Caco-2 (cell line): ENCODE measurements around the gene MLYCD. TPM values are rescaled to one million over a fixed set of nuclear protein-coding genes. Genes with fewer than 3 reads are reported as not detected.

Source experiments
- BruUV-seq: library from RNA; stranded (reverse); fragments of 400-500 nt; replicated peaks from 2 replicates; lab custom pipeline; 2021; lab: Mats Ljungman, UMichigan
- CTCF ChIA-PET: fragments of 300-600 bp; sonication (Branson Sonifier 250); formaldehyde crosslinking; loops from one replicate; lab custom pipeline; 2022; ENCODE audit warnings: antibody characterized with exemption; lab: Charles Lee
- POLR2A ChIA-PET: fragments of 300-600 bp; sonication (Branson Sonifier 250); formaldehyde crosslinking; loops from one replicate; lab custom pipeline; 2022; ENCODE audit warnings: antibody characterized with exemption; lab: Charles Lee
- DNase-seq, 2 experiments: peaks; one replicate each; pipeline versions ENCODE4 v3.0.0 to v3.0.0-alpha.2; 2020 to 2022
- H3K27me3 ChIP-seq: replicated peaks from 2 replicates; pipeline ENCODE4 v1.6.0; 2011; ENCODE audit warnings: low read length; ENCODE audit not compliant: control insufficient read depth, insufficient read depth
- H3K36me3 ChIP-seq: 2 replicates; pipeline ENCODE4 v1.5.1; 2011; ENCODE audit warnings: low read length; ENCODE audit not compliant: control insufficient read depth, insufficient read depth
- H3K4me1 ChIP-seq: fragments of 250-450 bp; sonication (Bioruptor Pico); 2 replicates; pipeline ENCODE4 v1.5.1; 2020; ENCODE audit warnings: mild to moderate bottlenecking
- H3K4me3 ChIP-seq: 2 replicates; pipeline ENCODE4 v1.5.1; 2011; ENCODE audit warnings: low read depth, mild to moderate bottlenecking, control low read depth, low read length
- H3K9me3 ChIP-seq: fragments of 250-450 bp; sonication (Bioruptor Pico); 2 replicates; pipeline ENCODE4 v1.5.1; 2020; ENCODE audit warnings: mild to moderate bottlenecking, moderate library complexity
- H3K27ac Mint-ChIP-seq: one replicate; pipeline ENCODE4 v1.8.0; 2022; ENCODE audit warnings: mixed read lengths; ENCODE audit not compliant: unreplicated experiment
- H3K27me3 Mint-ChIP-seq: one replicate; pipeline ENCODE4 v1.8.0; 2022; ENCODE audit warnings: mixed read lengths; ENCODE audit not compliant: insufficient read depth, unreplicated experiment
- H3K36me3 Mint-ChIP-seq: one replicate; pipeline ENCODE4 v1.8.0; 2022; ENCODE audit warnings: mild to moderate bottlenecking, mixed read lengths; ENCODE audit not compliant: insufficient read depth, unreplicated experiment
- H3K4me1 Mint-ChIP-seq: one replicate; pipeline ENCODE4 v1.8.0; 2022; ENCODE audit warnings: low read depth, mixed read lengths; ENCODE audit not compliant: unreplicated experiment
- H3K4me3 Mint-ChIP-seq: one replicate; pipeline ENCODE4 v1.8.0; 2022; ENCODE audit warnings: mild to moderate bottlenecking, moderate library complexity, mixed read lengths; ENCODE audit not compliant: unreplicated experiment
- H3K9me3 Mint-ChIP-seq: one replicate; pipeline ENCODE4 v1.8.0; 2022; ENCODE audit warnings: mixed read lengths; ENCODE audit not compliant: unreplicated experiment
- CTCF ChIP-seq, 2 experiments: fragments of 200-600 bp in 1 of 2; IDR thresholded peaks; 1 replicate in 1 of 2; 2 replicates in 1 of 2; pipeline versions ENCODE4 v1.5.1 to v1.8.0; 2011 to 2022; ENCODE audit warnings: antibody characterized with exemption in 1 of 2, control low read depth in 1 of 2, inconsistent platforms in 1 of 2, low read depth in 1 of 2, low read length in 1 of 2, mild to moderate bottlenecking in 1 of 2, moderate library complexity in 1 of 2; ENCODE audit not compliant: insufficient read depth in 1 of 2, severe bottlenecking in 1 of 2, unreplicated experiment in 1 of 2
- intact Hi-C: fragments of 100-400 bp; cut with micrococcal nuclease; formaldehyde crosslinking; loops from one replicate; pipeline ENCODE4 v1.10.0; 2022; ENCODE audit not compliant: unreplicated experiment
- total RNA-seq: library from RNA; stranded (reverse); gene quantifications from 2 replicates; pipeline ENCODE4 v1.2.3, GENCODE V29; 2022

MLYCD gene
- total RNA-seq, 1 experiment from 2014 or later, result 8.7 TPM

- Mint-ChIP-seq H3K36me3 (peaks cover 7% of the 10 kb centered on the region), H3K27ac (peak overlapping the region; percentile 49), H3K27me3 (no peaks in the 10 kb centered on the region), H3K4me1 (peaks cover 26% of the 10 kb centered on the region), H3K4me3 (no peak overlapping the region), H3K9me3 (no peaks in the 10 kb centered on the region)
- ChIA-PET POLR2A (no interaction called here), CTCF (interaction anchor here (0.9 to 2.6 kb wide), 3 partner anchors 14 to 32 kb away, joined by 3 to 44 read pairs (median 16); partner anchors contain the start of gene OSGIN1)
- no peak for TF ChIP-seq CTCF (IDR thresholded peaks at IDR 0.05; ENCODE audit: insufficient read depth in 1 of 2, low read depth in 1 of 2, low read length in 1 of 2, severe bottlenecking in 1 of 2, unreplicated experiment in 1 of 2)
- Histone ChIP-seq H3K27me3 (no peaks in the 10 kb centered on the region), H3K4me1 (peaks cover 34% of the 10 kb centered on the region), H3K4me3 (no peak overlapping the region), H3K9me3 (no peaks in the 10 kb centered on the region), H3K36me3 (no peaks in the 10 kb centered on the region)
- intact Hi-C loops, result no loop called here
- DNase-seq, result no peak
- BruUV-seq, result no TSS peak
These were observed 26.4 kb downstream of the MLYCD start for GRCh38 chr16:83925095-83925905.

GRCh38 chr16:83925957-83926725 lies 27.2 kb downstream of the MLYCD start:
- CTCF ChIA-PET, result interaction anchor here (0.9 to 2.6 kb wide), 6 partner anchors 15 to 140 kb away, joined by 3 to 44 read pairs (median 5); partner anchors contain the start of gene OSGIN1
- POLR2A ChIA-PET, result interaction anchor here (0.5 to 4.2 kb wide), 4 partner anchors 25 to 240 kb away, joined by 3 to 31 read pairs (median 4); partner anchors contain the start of gene OSGIN1
- H3K9me3 ChIP-seq, result no peaks in the 10 kb centered on the region

More at GRCh38 chr16:83925957-83926725, 27.2 kb downstream of the MLYCD start:
- peak overlapping the region; percentile 79 for H3K4me3 Mint-ChIP-seq
- TF ChIP-seq CTCF (IDR thresholded peaks at IDR 0.05; ENCODE audit: insufficient read depth in 1 of 2, low read depth in 1 of 2, low read length in 1 of 2, severe bottlenecking in 1 of 2, unreplicated experiment in 1 of 2), result no peak
- peaks cover 26% of the 10 kb centered on the region for H3K4me1 Mint-ChIP-seq
- no peak overlapping the region for H3K4me3 ChIP-seq
- no peaks in the 10 kb centered on the region for H3K27me3 ChIP-seq
- H3K27me3 Mint-ChIP-seq, result no peaks in the 10 kb centered on the region
- intact Hi-C loops, result loop anchor here (1.0 kb wide), 5 partner anchors 17 to 139 kb away; partner anchors contain the start of genes MLYCD and OSGIN1
- H3K36me3 ChIP-seq, result no peaks in the 10 kb centered on the region
- H3K27ac Mint-ChIP-seq, result peak overlapping the region; percentile 95
- H3K36me3 Mint-ChIP-seq, result peaks cover 9% of the 10 kb centered on the region
- BruUV-seq, result no TSS peak
- H3K4me1 ChIP-seq, result peaks cover 36% of the 10 kb centered on the region
- H3K9me3 Mint-ChIP-seq, result no peaks in the 10 kb centered on the region
- DNase-seq, result peak in 1 of 2 experiments; percentile 36
